Measurements from ENCODE around the gene EDC3. TPM values are rescaled to one million over a fixed set of nuclear protein-coding genes. Genes with fewer than 3 reads are reported as not detected.

Gene EDC3
- total and polyA plus RNA-seq, 12 donors: 3.9 to 25.3 (median 16.1) TPM

- peaks cover 0 to 52% of the 10 kb centered on the region in 2 donors for H3K36me3 ChIP-seq (replicated peaks in 1 of 2)
- peaks cover 18 to 44% of the 10 kb centered on the region in 2 donors for H3K4me1 ChIP-seq (replicated peaks in 1 of 2)
- no peak for TF ChIP-seq POLR2A (IDR thresholded peaks at IDR 0.05)
- TF ChIP-seq, protein P1, sequence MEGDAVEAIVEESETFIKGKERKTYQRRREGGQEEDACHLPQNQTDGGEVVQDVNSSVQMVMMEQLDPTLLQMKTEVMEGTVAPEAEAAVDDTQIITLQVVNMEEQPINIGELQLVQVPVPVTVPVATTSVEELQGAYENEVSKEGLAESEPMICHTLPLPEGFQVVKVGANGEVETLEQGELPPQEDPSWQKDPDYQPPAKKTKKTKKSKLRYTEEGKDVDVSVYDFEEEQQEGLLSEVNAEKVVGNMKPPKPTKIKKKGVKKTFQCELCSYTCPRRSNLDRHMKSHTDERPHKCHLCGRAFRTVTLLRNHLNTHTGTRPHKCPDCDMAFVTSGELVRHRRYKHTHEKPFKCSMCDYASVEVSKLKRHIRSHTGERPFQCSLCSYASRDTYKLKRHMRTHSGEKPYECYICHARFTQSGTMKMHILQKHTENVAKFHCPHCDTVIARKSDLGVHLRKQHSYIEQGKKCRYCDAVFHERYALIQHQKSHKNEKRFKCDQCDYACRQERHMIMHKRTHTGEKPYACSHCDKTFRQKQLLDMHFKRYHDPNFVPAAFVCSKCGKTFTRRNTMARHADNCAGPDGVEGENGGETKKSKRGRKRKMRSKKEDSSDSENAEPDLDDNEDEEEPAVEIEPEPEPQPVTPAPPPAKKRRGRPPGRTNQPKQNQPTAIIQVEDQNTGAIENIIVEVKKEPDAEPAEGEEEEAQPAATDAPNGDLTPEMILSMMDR (IDR thresholded peaks at IDR 0.05): no peak
- DNase-seq: no peak
- H3K4me3 ChIP-seq: no peak overlapping the region
- intact Hi-C loops (cut with DNase I): loop anchor here in 1 of 2 donors (10.0 kb wide), 1 partner anchor 74 kb away; the partner anchor contains the start of gene ARID3B
- no peaks in the 10 kb centered on the region for H3K9me3 ChIP-seq (replicated peaks in 1 of 3)
- H3K27me3 ChIP-seq: no peaks in the 10 kb centered on the region
- WGBS, 4 donors: 79 to 85% (median 81%) methylated on average over 15 of the region's 15 CpGs
- no peak overlapping the region for H3K27ac ChIP-seq
These were observed 76.8 kb downstream of the EDC3 start for GRCh38 chr15:74618841-74619596.

DNA sequence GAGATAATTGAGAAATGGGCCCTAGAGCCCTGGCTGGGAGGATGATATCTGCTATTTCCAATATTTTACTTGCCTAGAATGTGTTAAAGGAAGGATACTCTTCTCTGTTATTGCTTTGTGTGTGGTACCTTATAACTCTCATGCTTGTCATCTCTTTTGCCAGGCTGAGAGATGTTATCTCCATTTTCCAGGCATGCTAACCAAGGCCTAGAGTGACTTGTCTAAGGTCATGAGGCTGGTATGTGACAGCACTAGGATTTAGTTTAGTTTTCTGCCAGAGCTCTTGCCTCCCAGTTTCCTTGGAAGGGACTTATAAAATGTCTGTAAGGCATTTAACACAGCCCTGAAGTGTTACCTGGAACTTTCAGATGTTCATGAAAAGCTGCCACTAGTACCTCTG is 78.8 kb downstream of the EDC3 start:
- Histone ChIP-seq H3K9me3 (replicated peaks in 1 of 3) (no peaks in the 10 kb centered on the region), H3K27me3 (no peaks in the 10 kb centered on the region), H3K27ac (peak overlapping the region; percentile 75 to 100 (median 98)), H3K4me1 (replicated peaks in 1 of 2) (peaks cover 18 to 44% of the 10 kb centered on the region in 2 donors), H3K4me3 (peak overlapping the region in 2 of 4 donors; percentile 60), H3K36me3 (replicated peaks in 1 of 2) (peaks cover 0 to 32% of the 10 kb centered on the region in 2 donors)
- no peak for TF ChIP-seq POLR2A (IDR thresholded peaks at IDR 0.05)
- TF ChIP-seq, protein P1 (IDR thresholded peaks at IDR 0.05): no peak
- DNase-seq: no peak
- intact Hi-C loops (cut with DNase I): loop anchor here in 1 of 2 donors (10.0 kb wide), 1 partner anchor 72 kb away; the partner anchor contains the start of gene ARID3B

- Histone ChIP-seq H3K27me3 (no peaks in the 10 kb centered on the region), H3K36me3 (replicated peaks in 1 of 2) (peaks cover 0 to 27% of the 10 kb centered on the region in 2 donors), H3K4me3 (peak overlapping the region; percentile 60 to 85 (median 70)), H3K9me3 (replicated peaks in 1 of 3) (no peaks in the 10 kb centered on the region), H3K27ac (peak overlapping the region; percentile 75 to 100 (median 98)), H3K4me1 (replicated peaks in 1 of 2) (peaks cover 16 to 42% of the 10 kb centered on the region in 2 donors)
- intact Hi-C loops (cut with DNase I): loop anchor here in 1 of 2 donors (10.0 kb wide), 1 partner anchor 72 kb away; the partner anchor contains the start of gene ARID3B
- WGBS, 4 donors: 0 to 2% (median 1%) methylated on average over 7 to 18 of the region's 18 CpGs
- peak; percentile 39 to 69 for TF ChIP-seq POLR2A (IDR thresholded peaks at IDR 0.05)
- TF ChIP-seq, protein P1 (IDR thresholded peaks at IDR 0.05): no peak
- DNase-seq: peak; percentile 82 to 94 (median 91)
These were observed 79.4 kb downstream of the EDC3 start for GRCh38 chr15:74616366-74616939.
